ENCODE data around the gene FHOD1. TPM values are rescaled to one million over a fixed set of nuclear protein-coding genes. Genes with fewer than 3 reads are reported as not detected.

Gene FHOD1
- total and polyA plus RNA-seq, 2 donors (not counting 1 experiment from before 2014, with no cell fraction given) = 46.3 to 46.9 TPM

GRCh38 chr16:67238806-67239470 lies 8.3 kb downstream of the FHOD1 start:
- no peak overlapping the region for H3K4me3 Mint-ChIP-seq
- intact Hi-C loops (cut with micrococcal nuclease) = no loop called here
- Histone ChIP-seq H3K9ac (ENCODE audit: low read length) (no peak overlapping the region), H3K79me2 (ENCODE audit: control insufficient read depth, insufficient read depth, low read length) (peaks cover 26% of the 10 kb centered on the region), H3K36me3 (replicated peaks in 1 of 2; ENCODE audit: control extremely low read depth in 1 of 2, control insufficient read depth in 1 of 2, extremely low read depth in 1 of 2, insufficient read depth in 2 of 2, low read length in 1 of 2) (peaks cover 0 to 39% of the 10 kb centered on the region in 2 experiments), H4K20me1 (ENCODE audit: control insufficient read depth, insufficient read depth, low read length, poor library complexity, severe bottlenecking) (no peaks in the 10 kb centered on the region), H3K27ac (ENCODE audit: low read length in 2 of 2) (no peak overlapping the region), H3K4me1 (ENCODE audit: control insufficient read depth in 2 of 2, insufficient read depth in 2 of 2, low read length in 2 of 2) (peaks cover 4 to 6% of the 10 kb centered on the region in 2 donors), H3K9me3 (ENCODE audit: control extremely low read depth in 1 of 3, control insufficient read depth in 2 of 3, insufficient read depth in 1 of 3, low read length in 2 of 3) (no peaks in the 10 kb centered on the region), H2AFZ (ENCODE audit: insufficient read depth, low read depth, low read length, poor library complexity, severe bottlenecking) (no peak overlapping the region), H3K4me3 (ENCODE audit: control extremely low read depth in 1 of 5, extremely low read depth in 1 of 5, insufficient read depth in 1 of 5, low read depth in 2 of 5, low read length in 4 of 5) (no peak overlapping the region), H3K4me2 (replicated peaks; ENCODE audit: low read depth, low read length, poor library complexity, severe bottlenecking) (no peak overlapping the region), H3K27me3 (replicated peaks in 1 of 4; ENCODE audit: control extremely low read depth in 1 of 4, control insufficient read depth in 3 of 4, insufficient read depth in 4 of 4, low read length in 3 of 4) (no peaks in the 10 kb centered on the region)
- ChIA-PET POLR2A (no interaction called here), CTCF (interaction anchor here (0.8 to 1.1 kb wide), 3 partner anchors 43 to 282 kb away, joined by 3 read pairs; no protein-coding TSS in a partner anchor)
- no peak for TF ChIP-seq CTCF (IDR thresholded peaks at IDR 0.05)
- no peak for TF ChIP-seq EZH2 (IDR thresholded peaks at IDR 0.05; ENCODE audit: borderline replicate concordance, insufficient read depth, low read depth, low read length, poor library complexity, severe bottlenecking)
- no peak for ATAC-seq (ENCODE audit: low read depth)
- 95% methylated on average over 9 of the region's 9 CpGs for WGBS (ENCODE audit: insufficient coverage)
- no peak overlapping the region for H3K27ac Mint-ChIP-seq
- peaks cover 5% of the 10 kb centered on the region for H3K4me1 Mint-ChIP-seq
- no peaks in the 10 kb centered on the region for H3K27me3 Mint-ChIP-seq
- DNase-seq = no peak
- no peaks in the 10 kb centered on the region for H3K9me3 Mint-ChIP-seq (ENCODE audit: insufficient read depth)

GRCh38 chr16:67238278-67238575 lies 9.1 kb downstream of the FHOD1 start:
- no peaks in the 10 kb centered on the region for H3K4me1 ChIP-seq (ENCODE audit: control insufficient read depth in 2 of 2, insufficient read depth in 2 of 2, low read length in 2 of 2)
- no peaks in the 10 kb centered on the region for H3K27me3 Mint-ChIP-seq
- POLR2A ChIA-PET = no interaction called here
- H3K27me3 ChIP-seq (replicated peaks in 1 of 4; ENCODE audit: control extremely low read depth in 1 of 4, control insufficient read depth in 3 of 4, insufficient read depth in 4 of 4, low read length in 3 of 4) = no peaks in the 10 kb centered on the region
- intact Hi-C loops (cut with micrococcal nuclease) = no loop called here
- H3K9me3 ChIP-seq (ENCODE audit: control extremely low read depth in 1 of 3, control insufficient read depth in 2 of 3, insufficient read depth in 1 of 3, low read length in 2 of 3) = no peaks in the 10 kb centered on the region
- CTCF ChIA-PET = interaction anchor here (1.0 kb wide), 1 partner anchor 283 kb away, joined by 3 read pairs; no protein-coding TSS in a partner anchor
- no peak overlapping the region for H3K9ac ChIP-seq (ENCODE audit: low read length)
- H4K20me1 ChIP-seq (ENCODE audit: control insufficient read depth, insufficient read depth, low read length, poor library complexity, severe bottlenecking) = no peaks in the 10 kb centered on the region
- no peak for TF ChIP-seq CTCF (IDR thresholded peaks at IDR 0.05)
- TF ChIP-seq EZH2 (IDR thresholded peaks at IDR 0.05; ENCODE audit: borderline replicate concordance, insufficient read depth, low read depth, low read length, poor library complexity, severe bottlenecking) = no peak
- peaks cover 19% of the 10 kb centered on the region for H3K79me2 ChIP-seq (ENCODE audit: control insufficient read depth, insufficient read depth, low read length)
- no peak overlapping the region for H3K4me2 ChIP-seq (replicated peaks; ENCODE audit: low read depth, low read length, poor library complexity, severe bottlenecking)
- H3K4me3 ChIP-seq (ENCODE audit: control extremely low read depth in 1 of 5, extremely low read depth in 1 of 5, insufficient read depth in 1 of 5, low read depth in 2 of 5, low read length in 4 of 5) = no peak overlapping the region
- WGBS (ENCODE audit: insufficient coverage) = 96% methylated on average over 3 of the region's 3 CpGs
- no peak overlapping the region for H3K27ac Mint-ChIP-seq
- no peak overlapping the region for H3K4me3 Mint-ChIP-seq
- no peak overlapping the region for H3K27ac ChIP-seq (ENCODE audit: low read length in 2 of 2)
- no peak for ATAC-seq (ENCODE audit: low read depth)
- H3K36me3 ChIP-seq (replicated peaks in 1 of 2; ENCODE audit: control extremely low read depth in 1 of 2, control insufficient read depth in 1 of 2, extremely low read depth in 1 of 2, insufficient read depth in 2 of 2, low read length in 1 of 2) = peaks cover 0 to 40% of the 10 kb centered on the region in 2 experiments
- H2AFZ ChIP-seq (ENCODE audit: insufficient read depth, low read depth, low read length, poor library complexity, severe bottlenecking) = no peak overlapping the region
- no peaks in the 10 kb centered on the region for H3K4me1 Mint-ChIP-seq
- DNase-seq = no peak
- H3K9me3 Mint-ChIP-seq (ENCODE audit: insufficient read depth) = no peaks in the 10 kb centered on the region

All from B cell (primary cell).